HG02981 (cell line): ENCODE data around the gene SCN11A.

Experiments
- ATAC-seq: cut with Tn5 transposase; IDR thresholded peaks from one replicate; pipeline ENCODE4 v1.9.1; 2021; ENCODE audit warnings: mild to moderate bottlenecking, moderate library complexity; ENCODE audit not compliant: unreplicated experiment

SCN11A gene

GRCh38 chr3:39051649-39052561 is at the start of gene SCN11A, which contains the start of gene WDR48:
Gene SCN11A, minus strand, starts transcription at chr3:39051944. Its CDS starts 101,582 bp downstream, at chr3:38950362.
Gene WDR48, plus strand, starts transcription at chr3:39052016. Its CDS starts 10 bp downstream, at chr3:39052026.
- ATAC-seq = peak; percentile 96

DNA sequence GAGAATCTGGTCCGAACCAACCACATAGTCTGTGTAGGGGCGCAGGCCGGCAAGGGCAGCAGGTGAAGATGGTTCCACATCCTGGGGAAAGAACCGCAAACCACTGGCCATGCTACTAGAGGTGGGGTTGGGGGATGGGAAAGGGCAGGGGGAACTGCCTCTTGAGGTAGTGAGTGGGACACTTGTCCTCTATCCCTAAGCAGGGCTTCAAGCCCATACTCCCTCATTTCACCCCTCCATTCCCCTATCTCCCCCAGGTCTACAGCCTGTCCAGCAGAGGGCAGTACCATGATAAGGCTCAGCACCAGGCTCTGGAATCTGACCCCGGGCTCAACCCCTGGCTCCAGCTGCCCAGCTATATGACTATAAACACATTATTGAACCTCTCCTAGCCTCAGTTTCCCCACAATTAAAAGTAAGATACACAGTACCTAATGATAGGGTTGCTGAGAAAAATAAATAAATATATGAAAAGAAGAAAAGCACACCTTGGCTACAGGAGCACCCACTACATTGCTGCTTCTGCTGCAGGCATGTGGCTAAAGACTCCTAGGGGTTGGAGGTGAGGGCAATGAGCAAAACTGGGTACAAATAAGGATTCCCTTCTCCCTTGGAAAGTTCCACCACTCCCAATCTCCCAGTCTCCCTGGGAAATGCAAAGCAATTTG is 49.4 kb upstream of the SCN11A start:
- ATAC-seq = peak; percentile 66

GRCh38 chr3:39100500-39100886 is 48.7 kb upstream of the SCN11A start:
- ATAC-seq = no peak

DNA sequence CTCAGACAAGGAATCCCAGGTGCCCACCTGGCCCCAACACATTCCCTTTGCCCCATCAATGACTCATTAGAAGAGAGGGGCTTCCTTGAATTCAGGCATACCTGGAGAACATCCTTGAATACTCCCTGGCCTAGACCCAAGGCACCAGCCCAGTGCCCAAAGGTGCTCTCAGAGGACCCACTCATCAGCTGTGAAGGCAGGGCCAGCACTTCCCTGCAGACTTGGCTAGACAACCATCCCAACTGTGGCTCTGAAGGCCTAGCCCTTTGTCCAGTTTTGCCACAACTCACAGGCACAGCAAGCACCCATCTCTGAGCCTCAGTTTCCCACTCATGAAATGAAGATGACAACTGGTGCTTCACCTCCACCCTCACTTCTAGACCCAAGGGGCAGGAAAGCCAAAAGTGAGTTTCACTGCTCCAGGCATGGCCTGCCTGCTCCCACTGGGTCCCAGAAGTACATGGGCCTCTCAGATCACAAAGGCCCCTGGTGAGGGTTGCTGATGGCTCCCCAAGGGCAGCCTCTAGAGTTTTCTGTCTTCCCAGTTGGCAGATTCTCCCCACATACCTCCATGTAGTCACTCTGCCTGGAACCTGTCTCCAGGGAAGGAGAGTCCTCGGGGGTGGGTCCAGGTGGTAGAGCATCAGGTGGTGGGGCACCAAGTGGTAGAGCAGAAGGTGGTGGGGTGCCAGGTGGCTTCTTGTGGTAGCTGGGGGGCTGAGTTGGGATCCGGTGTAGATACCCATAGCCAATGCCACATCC is 48.2 kb upstream of the SCN11A start:
- no peak for ATAC-seq

GRCh38 chr3:39099242-39099641 is 47.5 kb upstream of the SCN11A start:
- no peak for ATAC-seq

GRCh38 chr3:39098473-39099000 is 46.8 kb upstream of the SCN11A start:
- no peak for ATAC-seq

DNA sequence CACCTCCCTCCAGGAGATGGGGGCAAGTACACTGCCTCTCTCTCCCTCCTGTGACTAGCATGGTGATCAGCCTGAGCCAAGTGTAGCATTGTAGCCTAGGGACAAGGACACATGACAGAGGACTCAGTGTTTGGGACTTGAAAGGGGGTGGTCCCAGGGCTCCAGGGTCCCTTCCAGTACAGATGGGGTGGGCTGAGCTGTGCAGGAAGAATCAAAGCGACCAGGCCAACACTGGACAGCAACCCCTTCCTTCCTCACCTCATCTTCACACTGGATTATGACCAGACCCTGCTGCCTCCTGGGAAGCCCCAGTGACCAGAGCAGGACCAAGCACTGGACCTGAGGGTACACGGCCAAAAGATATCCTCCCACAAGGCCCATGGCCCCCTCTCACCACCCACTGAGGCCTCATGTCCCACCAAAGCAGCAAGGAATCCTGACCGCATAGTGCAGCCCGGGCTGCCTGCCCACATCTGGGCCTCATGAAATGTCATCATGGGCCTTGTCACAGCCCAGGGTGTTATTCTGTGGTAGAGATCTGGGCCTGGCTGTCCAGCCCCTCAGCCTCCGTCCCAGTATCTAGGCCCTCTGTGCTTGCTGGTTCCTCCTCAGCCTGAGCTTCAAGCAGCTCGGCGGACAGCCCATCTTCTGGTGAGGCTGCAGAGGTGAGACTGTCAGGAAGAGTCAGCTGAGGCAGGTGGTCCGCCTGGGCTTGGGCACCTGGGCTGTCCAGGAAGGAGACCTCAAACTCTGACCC is 46.1 kb upstream of the SCN11A start:
- ATAC-seq = no peak

- no peak for ATAC-seq
Measured at GRCh38 chr3:39096775-39097174, 45.0 kb upstream of the SCN11A start.

- no peak for ATAC-seq
Measured at GRCh38 chr3:39095778-39096177, 44.0 kb upstream of the SCN11A start.

GRCh38 chr3:39094851-39095677 is 43.3 kb upstream of the SCN11A start:
- ATAC-seq = no peak

- ATAC-seq = no peak
Measured at GRCh38 chr3:39090922-39091321, 39.2 kb upstream of the SCN11A start.

DNA sequence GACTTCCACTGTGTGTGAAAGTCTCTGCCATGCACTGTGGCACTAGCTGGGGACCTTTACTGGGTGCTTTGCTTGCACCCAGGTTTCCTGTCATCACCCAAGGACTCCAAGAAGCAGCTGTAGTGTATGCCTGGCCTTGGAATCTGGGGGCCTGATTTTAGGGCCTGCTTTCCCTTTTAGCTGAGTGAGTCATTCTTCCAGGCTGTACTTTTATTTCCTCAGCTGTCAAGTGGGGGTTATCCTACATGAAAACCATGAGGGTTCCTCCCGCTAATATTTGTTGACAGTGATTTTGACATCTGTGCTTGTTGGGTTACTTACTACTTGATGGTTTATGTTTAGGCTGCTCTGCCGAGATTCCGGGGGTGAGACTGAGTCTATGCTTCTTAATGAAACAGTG is 37.1 kb upstream of the SCN11A start:
- no peak for ATAC-seq

- ATAC-seq = no peak
Measured at GRCh38 chr3:39088456-39088855, 36.7 kb upstream of the SCN11A start.

DNA sequence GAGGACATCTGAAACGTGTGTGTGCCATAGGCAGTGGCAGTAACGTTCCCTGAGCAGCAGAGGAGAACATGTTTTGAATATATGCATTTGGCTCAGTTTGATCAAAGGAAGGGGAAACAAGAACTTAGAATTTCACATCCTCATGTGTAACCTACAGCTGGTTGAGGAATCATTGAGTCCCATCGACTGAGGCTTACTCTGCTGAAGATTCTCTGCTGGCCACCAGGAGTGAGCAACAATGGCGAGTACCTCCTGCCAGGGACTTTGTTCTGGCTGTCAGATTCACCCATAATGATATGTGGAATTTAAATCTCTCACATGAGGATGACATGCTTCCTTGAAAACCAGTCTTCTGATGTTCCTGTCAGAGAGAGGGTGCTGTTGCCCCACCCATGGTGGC is 34.4 kb upstream of the SCN11A start:
- ATAC-seq = peak; percentile 55

DNA sequence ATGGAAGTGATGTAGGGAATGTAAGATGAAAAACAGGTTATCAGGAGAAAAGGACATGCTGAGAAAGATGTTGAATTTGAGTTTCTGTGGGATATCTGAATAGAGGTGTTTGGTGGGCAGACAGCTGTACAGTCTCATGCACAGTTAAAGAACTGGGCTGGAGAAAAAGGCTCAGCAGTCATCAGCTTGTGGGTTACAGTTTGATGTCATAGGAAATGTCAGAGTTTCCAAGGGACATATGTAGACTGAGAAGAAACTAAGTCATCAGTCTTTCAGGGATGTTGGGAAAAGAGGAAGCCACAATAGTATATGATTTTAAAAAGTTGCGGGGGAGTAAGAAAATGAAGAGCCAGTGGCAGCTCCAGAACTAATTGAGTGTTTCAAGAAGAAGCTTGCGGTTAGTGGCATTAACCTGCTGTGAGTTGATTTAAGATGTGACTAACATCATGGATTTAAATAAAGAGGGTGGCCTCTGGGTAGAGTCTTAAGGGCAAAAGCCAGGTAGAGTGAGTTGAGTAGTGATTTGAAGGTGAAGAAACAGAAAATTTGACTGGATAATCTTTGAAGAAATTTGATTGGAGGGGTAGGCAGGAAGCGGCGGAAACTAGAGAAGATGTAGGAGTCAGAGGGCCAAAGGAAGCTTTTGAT is 31.0 kb upstream of the SCN11A start:
- ATAC-seq = no peak

GRCh38 chr3:39080026-39080425 is 28.3 kb upstream of the SCN11A start:
- ATAC-seq = no peak

GRCh38 chr3:39079530-39079929 is 27.8 kb upstream of the SCN11A start:
- no peak for ATAC-seq

DNA sequence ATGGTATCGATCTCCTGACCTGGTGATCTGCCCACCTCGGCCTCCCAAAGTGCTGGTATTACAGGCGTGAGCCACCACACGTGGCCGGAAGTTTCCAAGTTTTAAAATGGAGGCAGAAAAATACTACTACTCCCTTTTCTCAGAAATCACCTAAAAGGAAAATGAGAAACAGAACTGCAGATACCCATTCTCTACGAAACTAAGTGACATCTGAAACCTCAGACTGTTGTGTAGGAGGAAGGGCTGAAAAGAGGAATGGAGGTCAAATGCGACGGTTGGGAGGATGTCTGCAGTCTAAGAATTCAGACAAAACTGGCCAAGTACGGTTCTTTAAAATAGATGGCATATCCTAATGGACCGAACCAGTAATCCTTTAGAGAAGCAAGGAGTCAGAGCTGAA is 24.2 kb upstream of the SCN11A start:
- no peak for ATAC-seq

DNA sequence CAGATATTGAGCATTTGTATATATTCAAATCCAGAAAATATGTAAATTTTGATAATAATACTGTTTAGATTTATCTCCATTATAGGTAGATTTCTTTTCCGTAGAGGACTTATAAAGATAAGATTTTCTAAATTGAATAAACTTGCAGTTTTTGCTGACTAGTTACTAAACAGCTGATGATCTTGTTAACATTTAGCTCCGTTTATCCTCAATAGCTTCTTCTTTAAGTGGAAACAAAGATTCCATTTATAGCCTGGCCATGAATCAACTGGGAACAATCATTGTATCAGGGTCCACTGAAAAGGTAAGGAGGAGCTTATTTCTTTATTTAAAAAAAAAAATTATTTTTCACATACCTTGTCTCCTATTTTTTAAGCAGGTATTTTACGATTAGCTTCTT is 16.8 kb upstream of the SCN11A start:
- no peak for ATAC-seq
